ENCODE results near the gene VGF. TPM values are rescaled to one million over a fixed set of nuclear protein-coding genes. Genes with fewer than 3 reads are reported as not detected.
"Not testable (repeated sequence)": the region's sequence is repeated elsewhere in the genome, so short reads cannot be mapped to it uniquely, and the experiment has no call there.

VGF gene
- total RNA-seq, 2 experiments from 2014 or later, result 1.5 TPM; not detected in 1

GRCh38 chr7:101122933-101123702 lies 42.3 kb downstream of the VGF start:
- no TSS peak for BruUV-seq (replicated peaks)
- Histone ChIP-seq H4K20me1 (ENCODE audit: insufficient read depth, low read length) (no peaks in the 10 kb centered on the region), H3K27ac (ENCODE audit: low read depth, low read length, poor library complexity, severe bottlenecking) (no peak overlapping the region), H3K9me3 (ENCODE audit: low read length) (no peaks in the 10 kb centered on the region), H2AFZ (ENCODE audit: low read length) (no peak overlapping the region), H3K79me2 (ENCODE audit: insufficient read depth, low read depth, low read length) (no peaks in the 10 kb centered on the region), H3K4me3 (ENCODE audit: low read depth, low read length, poor library complexity, severe bottlenecking) (no peak overlapping the region), H3K4me1 (ENCODE audit: insufficient read depth, low read length, poor library complexity, severe bottlenecking) (peaks cover 23% of the 10 kb centered on the region), H3K4me2 (ENCODE audit: low read length) (no peak overlapping the region), H3K9me2 (ENCODE audit: insufficient read depth, low read length) (no peaks in the 10 kb centered on the region), H3K36me3 (ENCODE audit: insufficient read depth, low read length) (no peaks in the 10 kb centered on the region)
- CTCF ChIA-PET (ENCODE audit: unreplicated experiment), result interaction anchor here (1.0 kb wide), 1 partner anchor 21 kb away, joined by 4 read pairs; no protein-coding TSS in a partner anchor
- intact Hi-C loops (cut with micrococcal nuclease; ENCODE audit: unreplicated experiment), result no loop called here
- POLR2A ChIA-PET, result interaction anchor here (1.1 kb wide), 1 partner anchor 12 kb away, joined by 3 read pairs; no protein-coding TSS in a partner anchor
- no peak for DNase-seq (ENCODE audit: low spot score)
- TF ChIP-seq EZH2phosphoT487 (IDR thresholded peaks at IDR 0.05; ENCODE audit: borderline replicate concordance, low read depth, low read length) (no peak), CTCF (conservative IDR thresholded peaks at IDR 0.05; ENCODE audit: low read length) (no peak)

- Histone ChIP-seq H3K9me3 (ENCODE audit: low read length) (no peaks in the 10 kb centered on the region), H4K20me1 (ENCODE audit: insufficient read depth, low read length) (no peaks in the 10 kb centered on the region), H3K9me2 (ENCODE audit: insufficient read depth, low read length) (no peaks in the 10 kb centered on the region), H3K4me1 (ENCODE audit: insufficient read depth, low read length, poor library complexity, severe bottlenecking) (peaks cover 14% of the 10 kb centered on the region), H3K36me3 (ENCODE audit: insufficient read depth, low read length) (no peaks in the 10 kb centered on the region), H3K4me2 (ENCODE audit: low read length) (no peak overlapping the region), H3K27ac (ENCODE audit: low read depth, low read length, poor library complexity, severe bottlenecking) (no peak overlapping the region), H3K4me3 (ENCODE audit: low read depth, low read length, poor library complexity, severe bottlenecking) (no peak overlapping the region), H3K79me2 (ENCODE audit: insufficient read depth, low read depth, low read length) (no peaks in the 10 kb centered on the region), H2AFZ (ENCODE audit: low read length) (no peak overlapping the region)
- no peak for DNase-seq (ENCODE audit: low spot score)
- intact Hi-C loops (cut with micrococcal nuclease; ENCODE audit: unreplicated experiment), result no loop called here
- CTCF ChIA-PET (ENCODE audit: unreplicated experiment), result interaction anchor here (1.0 kb wide), 1 partner anchor 22 kb away, joined by 4 read pairs; no protein-coding TSS in a partner anchor
- POLR2A ChIA-PET, result interaction anchor here (1.1 kb wide), 1 partner anchor 11 kb away, joined by 3 read pairs; no protein-coding TSS in a partner anchor
- TF ChIP-seq CTCF (conservative IDR thresholded peaks at IDR 0.05; ENCODE audit: low read length), result no peak
- no peak for TF ChIP-seq EZH2phosphoT487 (IDR thresholded peaks at IDR 0.05; ENCODE audit: borderline replicate concordance, low read depth, low read length)
- BruUV-seq (replicated peaks), result no TSS peak
Observed at GRCh38 chr7:101121991-101122932, 43.1 kb downstream of the VGF start.

GRCh38 chr7:101121631-101121990 lies 43.8 kb downstream of the VGF start:
- DNase-seq (ENCODE audit: low spot score); H3K4me1 ChIP-seq (ENCODE audit: insufficient read depth, low read length, poor library complexity, severe bottlenecking); H3K9me2 ChIP-seq (ENCODE audit: insufficient read depth, low read length); POLR2A ChIA-PET; intact Hi-C loops (cut with micrococcal nuclease; ENCODE audit: unreplicated experiment); H3K36me3 ChIP-seq (ENCODE audit: insufficient read depth, low read length); BruUV-seq (replicated peaks); H2AFZ ChIP-seq (ENCODE audit: low read length); H3K4me2 ChIP-seq (ENCODE audit: low read length); H3K9me3 ChIP-seq (ENCODE audit: low read length); H4K20me1 ChIP-seq (ENCODE audit: insufficient read depth, low read length); CTCF ChIA-PET (ENCODE audit: unreplicated experiment); H3K27ac ChIP-seq (ENCODE audit: low read depth, low read length, poor library complexity, severe bottlenecking); H3K79me2 ChIP-seq (ENCODE audit: insufficient read depth, low read depth, low read length); H3K4me3 ChIP-seq (ENCODE audit: low read depth, low read length, poor library complexity, severe bottlenecking): not testable (repeated sequence)

Data from OCI-LY7 (cell line).